Measurements from ENCODE around the gene MKNK1. TPM values are rescaled to one million over a fixed set of nuclear protein-coding genes. Genes with fewer than 3 reads are reported as not detected.

MKNK1 gene
- total RNA-seq, 1 experiment from 2014 or later: 22.7 TPM

- no peak for TF ChIP-seq CTCF (IDR thresholded peaks at IDR 0.05; ENCODE audit: insufficient read depth in 1 of 2, low read depth in 1 of 2, low read length in 1 of 2, severe bottlenecking in 1 of 2, unreplicated experiment in 1 of 2)
- ChIA-PET CTCF (no interaction called here), POLR2A (no interaction called here)
- no peak overlapping the region for H3K27ac Mint-ChIP-seq (ENCODE audit: unreplicated experiment)
- no peaks in the 10 kb centered on the region for H3K27me3 Mint-ChIP-seq (ENCODE audit: insufficient read depth, unreplicated experiment)
- no peaks in the 10 kb centered on the region for H3K36me3 ChIP-seq (ENCODE audit: control insufficient read depth, insufficient read depth, low read length)
- no peak overlapping the region for H3K4me3 Mint-ChIP-seq (ENCODE audit: unreplicated experiment)
- intact Hi-C loops (cut with micrococcal nuclease; ENCODE audit: unreplicated experiment): no loop called here
- H3K4me1 ChIP-seq: no peaks in the 10 kb centered on the region
- no peak overlapping the region for H3K4me3 ChIP-seq (ENCODE audit: low read depth, low read length)
- no peaks in the 10 kb centered on the region for H3K9me3 ChIP-seq
- H3K9me3 Mint-ChIP-seq (ENCODE audit: unreplicated experiment): no peaks in the 10 kb centered on the region
- H3K27me3 ChIP-seq (replicated peaks; ENCODE audit: control insufficient read depth, insufficient read depth, low read length): no peaks in the 10 kb centered on the region
- no peaks in the 10 kb centered on the region for H3K36me3 Mint-ChIP-seq (ENCODE audit: insufficient read depth, unreplicated experiment)
- BruUV-seq (replicated peaks): no TSS peak
- no peak for DNase-seq
- no peaks in the 10 kb centered on the region for H3K4me1 Mint-ChIP-seq (ENCODE audit: low read depth, unreplicated experiment)
These were observed 51.5 kb downstream of the MKNK1 start for GRCh38 chr1:46552357-46553237.

- intact Hi-C loops (cut with micrococcal nuclease; ENCODE audit: unreplicated experiment): no loop called here
- CTCF ChIA-PET: no interaction called here
These were observed 52.4 kb downstream of the MKNK1 start, which contains the start of gene KNCN for GRCh38 chr1:46551597-46552095. Gene KNCN (minus strand): TSS chr1:46551647. CDS start chr1:46551215, 432 bp downstream.

GRCh38 chr1:46550751-46551231 lies 53.3 kb downstream of the MKNK1 start:
- H3K4me3 Mint-ChIP-seq (ENCODE audit: unreplicated experiment): no peak overlapping the region
- POLR2A ChIA-PET: no interaction called here
- Histone ChIP-seq H3K4me3 (ENCODE audit: low read depth, low read length) (no peak overlapping the region), H3K4me1 (no peaks in the 10 kb centered on the region), H3K36me3 (ENCODE audit: control insufficient read depth, insufficient read depth, low read length) (no peaks in the 10 kb centered on the region), H3K9me3 (no peaks in the 10 kb centered on the region), H3K27me3 (replicated peaks; ENCODE audit: control insufficient read depth, insufficient read depth, low read length) (no peaks in the 10 kb centered on the region)
- no peak for TF ChIP-seq CTCF (IDR thresholded peaks at IDR 0.05; ENCODE audit: insufficient read depth in 1 of 2, low read depth in 1 of 2, low read length in 1 of 2, severe bottlenecking in 1 of 2, unreplicated experiment in 1 of 2)
- intact Hi-C loops (cut with micrococcal nuclease; ENCODE audit: unreplicated experiment): no loop called here
- no TSS peak for BruUV-seq (replicated peaks)
- H3K9me3 Mint-ChIP-seq (ENCODE audit: unreplicated experiment): no peaks in the 10 kb centered on the region
- H3K36me3 Mint-ChIP-seq (ENCODE audit: insufficient read depth, unreplicated experiment): no peaks in the 10 kb centered on the region
- CTCF ChIA-PET: no interaction called here
- DNase-seq: no peak
- H3K27me3 Mint-ChIP-seq (ENCODE audit: insufficient read depth, unreplicated experiment): peaks cover 3% of the 10 kb centered on the region
- no peaks in the 10 kb centered on the region for H3K4me1 Mint-ChIP-seq (ENCODE audit: low read depth, unreplicated experiment)
- H3K27ac Mint-ChIP-seq (ENCODE audit: unreplicated experiment): no peak overlapping the region

More at GRCh38 chr1:46551597-46552095, 52.4 kb downstream of the MKNK1 start, which contains the start of gene KNCN:
- Mint-ChIP-seq H3K9me3 (ENCODE audit: unreplicated experiment) (no peaks in the 10 kb centered on the region), H3K36me3 (ENCODE audit: insufficient read depth, unreplicated experiment) (no peaks in the 10 kb centered on the region), H3K4me1 (ENCODE audit: low read depth, unreplicated experiment) (no peaks in the 10 kb centered on the region), H3K4me3 (ENCODE audit: unreplicated experiment) (no peak within 1 kb of the TSS), H3K27me3 (ENCODE audit: insufficient read depth, unreplicated experiment) (peaks cover under 1% of the 10 kb centered on the region), H3K27ac (ENCODE audit: unreplicated experiment) (no peak within 1 kb of the TSS)
- H3K9me3 ChIP-seq: no peaks in the 10 kb centered on the region
- no peaks in the 10 kb centered on the region for H3K4me1 ChIP-seq
- BruUV-seq (replicated peaks): no TSS peak
- H3K36me3 ChIP-seq (ENCODE audit: control insufficient read depth, insufficient read depth, low read length): no peaks in the 10 kb centered on the region
- POLR2A ChIA-PET: no interaction called here
- no peak for DNase-seq
- H3K27me3 ChIP-seq (replicated peaks; ENCODE audit: control insufficient read depth, insufficient read depth, low read length): no peaks in the 10 kb centered on the region
- H3K4me3 ChIP-seq (ENCODE audit: low read depth, low read length): no peak within 1 kb of the TSS
- TF ChIP-seq CTCF (IDR thresholded peaks at IDR 0.05; ENCODE audit: insufficient read depth in 1 of 2, low read depth in 1 of 2, low read length in 1 of 2, severe bottlenecking in 1 of 2, unreplicated experiment in 1 of 2): no peak
